K562 (cell line): ENCODE results near the gene GFRA4. TPM values are rescaled to one million over a fixed set of nuclear protein-coding genes. Genes with fewer than 3 reads are reported as not detected.

Experiments used
- ATAC-seq: fragments of 200-7000 bp; cut with Tn5 transposase; 3 replicates; pipeline ENCODE4 v1.9.1; 2020; ENCODE audit warnings: moderate library complexity
- BruUV-seq: library from RNA; stranded (reverse); fragments of 400-500 nt; replicated peaks from 2 replicates; lab custom pipeline; 2021; lab: Mats Ljungman, UMichigan
- CTCF ChIA-PET: fragments of 300-600 bp; formaldehyde crosslinking; extraction: SDS; loops from one replicate; lab custom pipeline; 2021; ENCODE audit warnings: low intra/inter-chr PET ratio; lab: Yijun Ruan, JAX
- POLR2A ChIA-PET: fragments of 300-600, 350-650 bp; sonication (Branson Sonifier 250); formaldehyde crosslinking; extraction: SDS; loops from one replicate; lab custom pipeline; 2021; ENCODE audit warnings: antibody characterized with exemption, inconsistent platforms; lab: Yijun Ruan, JAX
- DNase-seq, 4 experiments: peaks; one replicate each; pipeline versions ENCODE4 v3.0.0 to v3.0.0-alpha.2; 2011 to 2018; ENCODE audit warnings: low spot score in 3 of 4, mixed read lengths in 3 of 4; ENCODE audit errors: extremely low read depth in 1 of 4
- FAIRE-seq: peaks from 2 replicates; lab custom pipeline; 2011; peaks lifted over from hg19 to GRCh38; lab: Jason Lieb, UNC
- H2AFZ ChIP-seq: 2 replicates; pipeline ENCODE4 v1.6.0; 2011; ENCODE audit warnings: low read depth, low read length, control low read depth, inconsistent platforms
- H3K27ac ChIP-seq: fragments of 200-600 bp; 3 replicates; pipeline ENCODE4 v1.8.0; 2011; ENCODE audit warnings: low read depth, mild to moderate bottlenecking, control low read depth, inconsistent platforms, low read length, moderate library complexity, mixed read lengths; ENCODE audit errors: extremely low read depth
- H3K27me3 ChIP-seq, 2 experiments: fragments of 300-600 bp in 1 of 2; 2 replicates in 1 of 2; 3 replicates in 1 of 2; pipeline versions ENCODE4 v1.6.0 to v1.8.0; 2011; ENCODE audit warnings: inconsistent platforms in 2 of 2, low read length in 2 of 2, mild to moderate bottlenecking in 1 of 2, mixed read lengths in 1 of 2, moderate library complexity in 1 of 2; ENCODE audit not compliant: control insufficient read depth in 2 of 2, insufficient read depth in 2 of 2
- H3K36me3 ChIP-seq: fragments of 300-600 bp; 3 replicates; pipeline ENCODE4 v1.8.0; 2011; ENCODE audit warnings: mild to moderate bottlenecking, low read length, inconsistent platforms; ENCODE audit not compliant: control insufficient read depth, insufficient read depth
- H3K4me1 ChIP-seq, 2 experiments: fragments of 200-600 bp in 1 of 2; replicated peaks in 1 of 2; 2 replicates in 1 of 2; 3 replicates in 1 of 2; pipeline versions ENCODE4 v1.5.1 to v1.8.0; 2011; ENCODE audit warnings: inconsistent platforms in 2 of 2, low read length in 2 of 2, mild to moderate bottlenecking in 1 of 2, mixed read lengths in 1 of 2, moderate library complexity in 1 of 2; ENCODE audit not compliant: control insufficient read depth in 2 of 2, insufficient read depth in 2 of 2
- H3K4me2 ChIP-seq: 2 replicates; pipeline ENCODE4 v1.6.1; 2011; ENCODE audit warnings: low read length, control low read depth, inconsistent platforms, mixed read lengths; ENCODE audit not compliant: insufficient read depth
- H3K4me3 ChIP-seq: fragments of 200-600 bp; sonication (generic), shearing (Covaris generic); 2 replicates; pipeline ENCODE4 v1.5.1; 2016; ENCODE audit warnings: control low read depth, inconsistent platforms
- H3K79me2 ChIP-seq: fragments of 200-600 bp; 3 replicates; pipeline ENCODE4 v1.8.0; 2011; ENCODE audit warnings: low read length, inconsistent platforms; ENCODE audit not compliant: control insufficient read depth, insufficient read depth
- H3K9ac ChIP-seq, 2 experiments: 2 replicates each; pipeline versions ENCODE4 v1.6.0 to v1.6.1; 2011; ENCODE audit warnings: low read depth in 2 of 2, low read length in 2 of 2, control low read depth in 1 of 2, inconsistent platforms in 1 of 2, mild to moderate bottlenecking in 1 of 2, mixed read lengths in 1 of 2; ENCODE audit not compliant: insufficient read depth in 1 of 2
- H3K9me1 ChIP-seq: one replicate; pipeline ENCODE4 v1.6.0; 2011; ENCODE audit warnings: inconsistent platforms, mild to moderate bottlenecking, low read length, moderate library complexity; ENCODE audit not compliant: control insufficient read depth, insufficient read depth
- H3K9me3 ChIP-seq: replicated peaks from 2 replicates; pipeline ENCODE4 v1.5.1; 2011; ENCODE audit warnings: low read depth, low read length, inconsistent platforms; ENCODE audit not compliant: control insufficient read depth, insufficient read depth
- H4K20me1 ChIP-seq: replicated peaks from 2 replicates; pipeline ENCODE4 v1.6.1; 2011; ENCODE audit warnings: low read length, inconsistent platforms, mixed read lengths; ENCODE audit not compliant: control insufficient read depth, insufficient read depth
- FOSL1 ChIP-seq: fragments of 200-800 bp; sonication (Bioruptor generic); conservative IDR thresholded peaks from 2 replicates; pipeline ENCODE4 v1.6.1; 2016; ENCODE audit warnings: missing genetic modification characterization, missing compliant biosample characterization
- HNRNPL ChIP-seq: fragments of 200-400 bp; formaldehyde crosslinking; IDR thresholded peaks from 2 replicates; pipeline ENCODE4 v1.6.1; 2017; ENCODE audit warnings: low read depth, mild to moderate bottlenecking, low read length
- LARP7 ChIP-seq: fragments of 450-650 bp; IDR thresholded peaks from 2 replicates; pipeline ENCODE4 v1.6.1; 2016
- TRIM28 ChIP-seq: fragments of 450-650 bp; IDR thresholded peaks from 2 replicates; pipeline ENCODE4 v1.6.1; 2017
- ZNF318 ChIP-seq, 2 experiments: fragments of 450-650 bp; IDR thresholded peaks; 2 replicates each; pipeline ENCODE4 v1.6.1; 2016; ENCODE audit warnings: mild to moderate bottlenecking in 2 of 2, borderline replicate concordance in 1 of 2, low read depth in 1 of 2, moderate library complexity in 1 of 2
- WGBS: fragments of 100-300 bp; shearing (Covaris generic); methylation state at CpG from one replicate; pipeline ENCODE4 v1.1.6; 2016; ENCODE audit warnings: low coverage, mixed read lengths; ENCODE audit not compliant: insufficient coverage; ENCODE audit errors: missing lambda C conversion rate; 5-methylcytosine and 5-hydroxymethylcytosine counted together
- in situ Hi-C: fragments of 300-500 bp; cut with MboI; formaldehyde crosslinking; loops from 4 replicates; pipeline ENCODE4 v1.15.0; 2018; ENCODE audit warnings: inconsistent platforms, mixed read lengths
- intact Hi-C: fragments of 100-400 bp; cut with micrococcal nuclease; formaldehyde crosslinking; loops from 2 replicates; pipeline ENCODE4 v1.14.2; 2022
- polyA plus RNA-seq, 8 experiments: library from polyadenylated mRNA; depleted of rRNA in 4 of 8; stranded (reverse) in 5 of 8; unstranded in 3 of 8; fragments of >200 nt; fragmentation: Nextera tagmentation in 2 of 8; fragmentation: Illumina TruSeq in 1 of 8; extraction: Ambion mirVana in 2 of 8; extraction: Trizol in 1 of 8; gene quantifications; 2 replicates each; pipeline versions ENCODE4 v1.2.1 to v1.2.3, GENCODE V29; 2011 to 2014; ENCODE audit warnings: inconsistent platforms in 1 of 8, missing spikeins in 1 of 8
- total RNA-seq, 7 experiments: library from RNA; depleted of rRNA in 6 of 7; stranded (reverse); fragments of >200 nt in 6 of 7; fragmentation: Illumina TruSeq in 2 of 7; extraction: Trizol in 2 of 7; gene quantifications; 2 replicates each; pipeline versions ENCODE4 v1.2.1 to v1.2.3, GENCODE V29; 2011 to 2021; ENCODE audit warnings: low replicate concordance in 1 of 7
- TF ChIP-seq, protein P1 (sequence below): fragments of 250-450 bp; sonication (Bioruptor Pico); IDR thresholded peaks from 2 replicates; pipeline ENCODE4 v1.8.0; 2022; ENCODE audit warnings: moderate library complexity, mild to moderate bottlenecking, inconsistent platforms
- TF ChIP-seq, protein P2 (sequence below), 3 experiments: IDR thresholded peaks in 2 of 3; conservative IDR thresholded peaks in 1 of 3; 2 replicates each; pipeline ENCODE4 v1.5.1; 2011 to 2012; ENCODE audit warnings: low read length in 3 of 3, mild to moderate bottlenecking in 3 of 3, control low read depth in 2 of 3, improper control_type of control experiment in 1 of 3, inconsistent platforms in 1 of 3, low read depth in 1 of 3, mixed read lengths in 1 of 3, moderate library complexity in 1 of 3; ENCODE audit not compliant: insufficient read depth in 2 of 3

Gene GFRA4
- total and polyA plus RNA-seq, 9 of the 15 experiments (the other 6 are each of a cell fraction or from before 2014, with no cell fraction given), result not detected

GRCh38 chr20:3628502-3629314, 34.5 kb downstream of the GFRA4 start:
- WGBS, result 78% methylated on average over 14 of the region's 16 CpGs
- no TSS peak for BruUV-seq
- CTCF ChIA-PET, result no interaction called here
- TF ChIP-seq, protein P1, sequence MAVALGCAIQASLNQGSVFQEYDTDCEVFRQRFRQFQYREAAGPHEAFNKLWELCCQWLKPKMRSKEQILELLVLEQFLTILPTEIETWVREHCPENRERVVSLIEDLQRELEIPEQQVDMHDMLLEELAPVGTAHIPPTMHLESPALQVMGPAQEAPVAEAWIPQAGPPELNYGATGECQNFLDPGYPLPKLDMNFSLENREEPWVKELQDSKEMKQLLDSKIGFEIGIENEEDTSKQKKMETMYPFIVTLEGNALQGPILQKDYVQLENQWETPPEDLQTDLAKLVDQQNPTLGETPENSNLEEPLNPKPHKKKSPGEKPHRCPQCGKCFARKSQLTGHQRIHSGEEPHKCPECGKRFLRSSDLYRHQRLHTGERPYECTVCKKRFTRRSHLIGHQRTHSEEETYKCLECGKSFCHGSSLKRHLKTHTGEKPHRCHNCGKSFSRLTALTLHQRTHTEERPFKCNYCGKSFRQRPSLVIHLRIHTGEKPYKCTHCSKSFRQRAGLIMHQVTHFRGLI (CRISPR knock-in tag), result no peak
- TF ChIP-seq FOSL1, result no peak
- TF ChIP-seq, protein P2, sequence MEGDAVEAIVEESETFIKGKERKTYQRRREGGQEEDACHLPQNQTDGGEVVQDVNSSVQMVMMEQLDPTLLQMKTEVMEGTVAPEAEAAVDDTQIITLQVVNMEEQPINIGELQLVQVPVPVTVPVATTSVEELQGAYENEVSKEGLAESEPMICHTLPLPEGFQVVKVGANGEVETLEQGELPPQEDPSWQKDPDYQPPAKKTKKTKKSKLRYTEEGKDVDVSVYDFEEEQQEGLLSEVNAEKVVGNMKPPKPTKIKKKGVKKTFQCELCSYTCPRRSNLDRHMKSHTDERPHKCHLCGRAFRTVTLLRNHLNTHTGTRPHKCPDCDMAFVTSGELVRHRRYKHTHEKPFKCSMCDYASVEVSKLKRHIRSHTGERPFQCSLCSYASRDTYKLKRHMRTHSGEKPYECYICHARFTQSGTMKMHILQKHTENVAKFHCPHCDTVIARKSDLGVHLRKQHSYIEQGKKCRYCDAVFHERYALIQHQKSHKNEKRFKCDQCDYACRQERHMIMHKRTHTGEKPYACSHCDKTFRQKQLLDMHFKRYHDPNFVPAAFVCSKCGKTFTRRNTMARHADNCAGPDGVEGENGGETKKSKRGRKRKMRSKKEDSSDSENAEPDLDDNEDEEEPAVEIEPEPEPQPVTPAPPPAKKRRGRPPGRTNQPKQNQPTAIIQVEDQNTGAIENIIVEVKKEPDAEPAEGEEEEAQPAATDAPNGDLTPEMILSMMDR (IDR thresholded peaks at IDR 0.05 in 2 of 3, conservative IDR thresholded peaks at IDR 0.05 in 1 of 3; ENCODE audit: insufficient read depth in 2 of 3, low read depth in 1 of 3, low read length in 3 of 3), result no peak
- no peak for TF ChIP-seq LARP7
- no peak for TF ChIP-seq ZNF318 (IDR thresholded peaks at IDR 0.05; ENCODE audit: borderline replicate concordance in 1 of 2, low read depth in 1 of 2)
- no peak for TF ChIP-seq TRIM28
- TF ChIP-seq HNRNPL, result no peak

More at GRCh38 chr20:3628502-3629314, 34.5 kb downstream of the GFRA4 start:
- intact Hi-C loops (loop anchor here (10.0 kb wide), 1 partner anchor 64 kb away; no protein-coding TSS in a partner anchor), in situ Hi-C loops (no loop called here)
- POLR2A ChIA-PET, result interaction anchor here (0.5 kb wide), 1 partner anchor 9 kb away, joined by 3 read pairs; no protein-coding TSS in a partner anchor
- H4K20me1 ChIP-seq, result no peaks in the 10 kb centered on the region
- H3K79me2 ChIP-seq, result no peaks in the 10 kb centered on the region
- no peak overlapping the region for H3K4me2 ChIP-seq
- no peaks in the 10 kb centered on the region for H3K9me3 ChIP-seq
- no peaks in the 10 kb centered on the region for H3K9me1 ChIP-seq
- no peak overlapping the region for H2AFZ ChIP-seq
- no peak overlapping the region for H3K27ac ChIP-seq
- no peak for DNase-seq
- no peak overlapping the region for H3K9ac ChIP-seq
- no peaks in the 10 kb centered on the region for H3K27me3 ChIP-seq
- FAIRE-seq, result no peak
- no peak overlapping the region for H3K4me3 ChIP-seq
- no peaks in the 10 kb centered on the region for H3K36me3 ChIP-seq
- no peaks in the 10 kb centered on the region for H3K4me1 ChIP-seq
- ATAC-seq, result no peak
